ENCODE results near the gene PRCP. TPM values are rescaled to one million over a fixed set of nuclear protein-coding genes. Genes with fewer than 3 reads are reported as not detected.

The PRCP gene
- total RNA-seq, 1 donor from 2014 or later: 55.5 TPM

DNA sequence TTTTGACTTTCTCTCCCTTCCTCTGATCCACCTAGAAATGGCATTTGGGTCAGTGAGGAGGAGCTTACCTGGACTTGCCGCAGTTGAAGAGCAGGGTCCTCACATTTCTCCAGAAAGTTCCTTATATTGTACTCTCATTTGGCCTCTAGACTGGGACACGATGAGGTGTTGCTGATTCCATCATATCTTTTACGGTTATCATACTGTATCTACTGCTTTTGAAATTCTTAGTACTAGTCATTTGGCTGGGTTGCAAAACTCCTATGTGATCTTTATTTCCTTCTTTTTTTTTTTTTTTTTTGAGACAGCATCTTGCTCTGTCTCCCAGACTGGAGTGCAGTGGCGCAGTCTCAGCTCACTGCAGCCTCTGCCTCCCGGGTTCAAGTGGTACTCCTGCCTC lies 107.9 kb downstream of the PRCP start:
- no peaks in the 10 kb centered on the region for H3K4me1 Mint-ChIP-seq (ENCODE audit: unreplicated experiment)
- DNase-seq (ENCODE audit: extremely low spot score, unreplicated experiment): no peak
- TF ChIP-seq, protein P1, sequence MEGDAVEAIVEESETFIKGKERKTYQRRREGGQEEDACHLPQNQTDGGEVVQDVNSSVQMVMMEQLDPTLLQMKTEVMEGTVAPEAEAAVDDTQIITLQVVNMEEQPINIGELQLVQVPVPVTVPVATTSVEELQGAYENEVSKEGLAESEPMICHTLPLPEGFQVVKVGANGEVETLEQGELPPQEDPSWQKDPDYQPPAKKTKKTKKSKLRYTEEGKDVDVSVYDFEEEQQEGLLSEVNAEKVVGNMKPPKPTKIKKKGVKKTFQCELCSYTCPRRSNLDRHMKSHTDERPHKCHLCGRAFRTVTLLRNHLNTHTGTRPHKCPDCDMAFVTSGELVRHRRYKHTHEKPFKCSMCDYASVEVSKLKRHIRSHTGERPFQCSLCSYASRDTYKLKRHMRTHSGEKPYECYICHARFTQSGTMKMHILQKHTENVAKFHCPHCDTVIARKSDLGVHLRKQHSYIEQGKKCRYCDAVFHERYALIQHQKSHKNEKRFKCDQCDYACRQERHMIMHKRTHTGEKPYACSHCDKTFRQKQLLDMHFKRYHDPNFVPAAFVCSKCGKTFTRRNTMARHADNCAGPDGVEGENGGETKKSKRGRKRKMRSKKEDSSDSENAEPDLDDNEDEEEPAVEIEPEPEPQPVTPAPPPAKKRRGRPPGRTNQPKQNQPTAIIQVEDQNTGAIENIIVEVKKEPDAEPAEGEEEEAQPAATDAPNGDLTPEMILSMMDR (IDR thresholded peaks at IDR 0.05): no peak
- no peak overlapping the region for H3K27ac Mint-ChIP-seq (ENCODE audit: unreplicated experiment)
- H3K4me3 Mint-ChIP-seq (ENCODE audit: unreplicated experiment): no peak overlapping the region
- no peaks in the 10 kb centered on the region for H3K9me3 Mint-ChIP-seq (ENCODE audit: unreplicated experiment)
- H3K36me3 Mint-ChIP-seq (ENCODE audit: unreplicated experiment): no peaks in the 10 kb centered on the region
- no peaks in the 10 kb centered on the region for H3K27me3 Mint-ChIP-seq (ENCODE audit: unreplicated experiment)

DNA sequence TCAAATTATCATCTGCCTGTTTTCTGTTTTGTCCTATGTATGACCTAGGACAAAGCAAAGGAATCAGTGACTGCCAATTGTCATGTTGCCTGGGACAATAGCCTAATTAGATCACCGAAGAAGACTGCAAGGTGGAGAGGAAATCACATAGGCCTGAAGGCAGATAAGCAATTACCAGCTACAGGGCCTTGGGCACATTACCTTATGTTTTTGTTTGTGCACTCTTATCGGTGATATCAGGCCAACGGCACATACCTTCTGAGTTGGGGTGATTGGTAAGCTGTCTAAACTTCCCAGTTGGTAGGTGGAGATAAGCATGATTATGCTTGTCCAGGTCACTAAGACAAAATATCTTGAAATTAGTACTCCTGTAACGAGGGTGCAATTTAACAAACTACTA lies 108.5 kb downstream of the PRCP start:
- no peak overlapping the region for H3K27ac Mint-ChIP-seq (ENCODE audit: unreplicated experiment)
- no peaks in the 10 kb centered on the region for H3K9me3 Mint-ChIP-seq (ENCODE audit: unreplicated experiment)
- H3K27me3 Mint-ChIP-seq (ENCODE audit: unreplicated experiment): no peaks in the 10 kb centered on the region
- H3K36me3 Mint-ChIP-seq (ENCODE audit: unreplicated experiment): no peaks in the 10 kb centered on the region
- DNase-seq (ENCODE audit: extremely low spot score, unreplicated experiment): no peak
- H3K4me1 Mint-ChIP-seq (ENCODE audit: unreplicated experiment): no peaks in the 10 kb centered on the region
- TF ChIP-seq, protein P1 (IDR thresholded peaks at IDR 0.05): no peak
- no peak overlapping the region for H3K4me3 Mint-ChIP-seq (ENCODE audit: unreplicated experiment)

GRCh38 chr11:82790723-82791484 lies 109.3 kb downstream of the PRCP start:
- H3K4me3 Mint-ChIP-seq (ENCODE audit: unreplicated experiment): no peak overlapping the region
- H3K9me3 Mint-ChIP-seq (ENCODE audit: unreplicated experiment): no peaks in the 10 kb centered on the region
- H3K27me3 Mint-ChIP-seq (ENCODE audit: unreplicated experiment): no peaks in the 10 kb centered on the region
- H3K27ac Mint-ChIP-seq (ENCODE audit: unreplicated experiment): no peak overlapping the region
- no peak for DNase-seq (ENCODE audit: extremely low spot score, unreplicated experiment)
- no peaks in the 10 kb centered on the region for H3K4me1 Mint-ChIP-seq (ENCODE audit: unreplicated experiment)
- TF ChIP-seq, protein P1 (IDR thresholded peaks at IDR 0.05): no peak
- H3K36me3 Mint-ChIP-seq (ENCODE audit: unreplicated experiment): no peaks in the 10 kb centered on the region

DNA sequence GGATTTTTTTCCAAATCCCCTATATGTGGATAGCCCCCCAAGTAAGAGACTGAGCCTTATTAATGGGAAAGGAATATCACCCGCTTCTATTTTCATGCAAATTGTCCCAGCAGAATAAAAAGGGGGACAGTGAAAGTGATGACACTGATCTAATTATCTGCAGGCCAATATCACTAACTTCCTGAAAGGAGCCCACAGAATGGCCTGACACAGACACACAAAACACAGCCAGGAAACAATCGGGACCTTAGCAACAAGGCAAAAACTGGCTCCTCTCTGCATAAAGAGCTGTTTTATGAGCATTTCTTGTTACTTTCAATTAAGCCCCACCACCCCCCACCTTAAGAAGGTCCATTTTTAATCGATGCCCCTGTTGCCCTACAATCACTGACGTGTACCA lies 112.2 kb downstream of the PRCP start:
- Mint-ChIP-seq H3K36me3 (ENCODE audit: unreplicated experiment) (no peaks in the 10 kb centered on the region), H3K27me3 (ENCODE audit: unreplicated experiment) (no peaks in the 10 kb centered on the region), H3K9me3 (ENCODE audit: unreplicated experiment) (no peaks in the 10 kb centered on the region), H3K4me1 (ENCODE audit: unreplicated experiment) (no peaks in the 10 kb centered on the region), H3K4me3 (ENCODE audit: unreplicated experiment) (no peak overlapping the region), H3K27ac (ENCODE audit: unreplicated experiment) (no peak overlapping the region)
- TF ChIP-seq, protein P1 (IDR thresholded peaks at IDR 0.05): no peak
- no peak for DNase-seq (ENCODE audit: extremely low spot score, unreplicated experiment)

- H3K4me1 Mint-ChIP-seq (ENCODE audit: unreplicated experiment): no peaks in the 10 kb centered on the region
- no peak for DNase-seq (ENCODE audit: extremely low spot score, unreplicated experiment)
Measured at GRCh38 chr11:82786836-82787235, 113.4 kb downstream of the PRCP start.

More at GRCh38 chr11:82786836-82787235, 113.4 kb downstream of the PRCP start:
- Mint-ChIP-seq H3K9me3 (ENCODE audit: unreplicated experiment) (peaks cover 9% of the 10 kb centered on the region), H3K4me3 (ENCODE audit: unreplicated experiment) (no peak overlapping the region), H3K27ac (ENCODE audit: unreplicated experiment) (no peak overlapping the region), H3K36me3 (ENCODE audit: unreplicated experiment) (no peaks in the 10 kb centered on the region), H3K27me3 (ENCODE audit: unreplicated experiment) (no peaks in the 10 kb centered on the region)
- TF ChIP-seq, protein P1 (IDR thresholded peaks at IDR 0.05): no peak

All from osteocyte (in vitro differentiated cells).